ENCODE data around the gene TRAK1.

TRAK1 gene

GRCh38 chr3:42057561-42058211 lies 33.5 kb upstream of the TRAK1 start:
- Histone ChIP-seq H3K27ac (ENCODE audit: low read depth, low read length) (no peak overlapping the region), H2AK5ac (ENCODE audit: low read length) (peak overlapping the region; percentile 36), H4K12ac (ENCODE audit: low read depth, low read length) (no peak overlapping the region), H3K9me3 (ENCODE audit: insufficient read depth, low read depth, low read length) (no peaks in the 10 kb centered on the region), H2BK12ac (ENCODE audit: low read length) (peak overlapping the region; percentile 58), H4K91ac (ENCODE audit: low read depth, low read length) (no peak overlapping the region), H3K79me2 (ENCODE audit: control insufficient read depth, insufficient read depth, low read length, poor library complexity) (peaks cover 5% of the 10 kb centered on the region), H3K4me2 (ENCODE audit: low read length) (no peak overlapping the region), H3K79me1 (ENCODE audit: low read length) (peaks cover 5% of the 10 kb centered on the region), H3K4me1 (ENCODE audit: control insufficient read depth in 1 of 2, insufficient read depth in 2 of 2, low read length in 2 of 2) (peaks cover 9 to 19% of the 10 kb centered on the region in 2 experiments), H3K23ac (ENCODE audit: low read length) (no peak overlapping the region), H2BK5ac (ENCODE audit: low read depth, low read length, poor library complexity) (no peak overlapping the region), H3K36me3 (ENCODE audit: control insufficient read depth in 1 of 2, insufficient read depth in 2 of 2, low read length in 2 of 2) (peaks cover 0 to 3% of the 10 kb centered on the region in 2 experiments), H3K14ac (ENCODE audit: low read length) (peak overlapping the region; percentile 41), H2BK120ac (ENCODE audit: insufficient read depth, low read length, poor library complexity) (no peak overlapping the region), H3K18ac (ENCODE audit: low read length) (peak overlapping the region; percentile 74), H3K27me3 (ENCODE audit: insufficient read depth, low read length) (no peaks in the 10 kb centered on the region), H3K4me3 (ENCODE audit: low read depth, low read length) (no peak overlapping the region), H3K4ac (ENCODE audit: low read depth, low read length) (peak overlapping the region; percentile 77), H3K9ac (ENCODE audit: low read length) (no peak overlapping the region), H4K8ac (ENCODE audit: low read depth, low read length) (no peak overlapping the region), H2AFZ (ENCODE audit: insufficient read depth, low read length, poor library complexity) (no peak overlapping the region)
- WGBS (ENCODE audit: extremely low coverage, insufficient coverage, insufficient read length): no CpG with 5 or more reads among the region's 7 CpGs
- no peak for DNase-seq

GRCh38 chr3:42061025-42061712 lies 30.0 kb upstream of the TRAK1 start:
- H2BK12ac ChIP-seq (ENCODE audit: low read length): no peak overlapping the region
- no peak overlapping the region for H4K8ac ChIP-seq (ENCODE audit: low read depth, low read length)
- H3K79me1 ChIP-seq (ENCODE audit: low read length): peaks cover 10% of the 10 kb centered on the region
- no peak overlapping the region for H3K18ac ChIP-seq (ENCODE audit: low read length)
- H3K4me1 ChIP-seq (ENCODE audit: control insufficient read depth in 1 of 2, insufficient read depth in 2 of 2, low read length in 2 of 2): peaks cover 16 to 25% of the 10 kb centered on the region in 2 experiments
- no peak overlapping the region for H3K4me3 ChIP-seq (ENCODE audit: low read depth, low read length)
- H3K4ac ChIP-seq (ENCODE audit: low read depth, low read length): no peak overlapping the region
- H3K27ac ChIP-seq (ENCODE audit: low read depth, low read length): no peak overlapping the region
- H3K14ac ChIP-seq (ENCODE audit: low read length): no peak overlapping the region
- H2BK5ac ChIP-seq (ENCODE audit: low read depth, low read length, poor library complexity): no peak overlapping the region
- no peak overlapping the region for H2AK5ac ChIP-seq (ENCODE audit: low read length)
- WGBS (ENCODE audit: extremely low coverage, insufficient coverage, insufficient read length): no CpG with 5 or more reads among the region's 7 CpGs
- H3K23ac ChIP-seq (ENCODE audit: low read length): no peak overlapping the region
- no peak overlapping the region for H2BK120ac ChIP-seq (ENCODE audit: insufficient read depth, low read length, poor library complexity)
- no peak overlapping the region for H4K12ac ChIP-seq (ENCODE audit: low read depth, low read length)
- peaks cover 0 to 1% of the 10 kb centered on the region in 2 experiments for H3K36me3 ChIP-seq (ENCODE audit: control insufficient read depth in 1 of 2, insufficient read depth in 2 of 2, low read length in 2 of 2)
- H4K91ac ChIP-seq (ENCODE audit: low read depth, low read length): peak overlapping the region; percentile 70
- no peak for DNase-seq
- no peaks in the 10 kb centered on the region for H3K27me3 ChIP-seq (ENCODE audit: insufficient read depth, low read length)
- H2AFZ ChIP-seq (ENCODE audit: insufficient read depth, low read length, poor library complexity): no peak overlapping the region
- H3K79me2 ChIP-seq (ENCODE audit: control insufficient read depth, insufficient read depth, low read length, poor library complexity): peaks cover 6% of the 10 kb centered on the region
- H3K9ac ChIP-seq (ENCODE audit: low read length): no peak overlapping the region
- no peak overlapping the region for H3K4me2 ChIP-seq (ENCODE audit: low read length)
- H3K9me3 ChIP-seq (ENCODE audit: insufficient read depth, low read depth, low read length): no peaks in the 10 kb centered on the region

GRCh38 chr3:42061713-42062380 lies 29.3 kb upstream of the TRAK1 start:
- Histone ChIP-seq H3K23ac (ENCODE audit: low read length) (no peak overlapping the region), H3K27ac (ENCODE audit: low read depth, low read length) (peak overlapping the region; percentile 49), H4K91ac (ENCODE audit: low read depth, low read length) (no peak overlapping the region), H3K18ac (ENCODE audit: low read length) (no peak overlapping the region), H3K36me3 (ENCODE audit: control insufficient read depth in 1 of 2, insufficient read depth in 2 of 2, low read length in 2 of 2) (peaks cover 0 to 1% of the 10 kb centered on the region in 2 experiments), H2AFZ (ENCODE audit: insufficient read depth, low read length, poor library complexity) (no peak overlapping the region), H3K79me2 (ENCODE audit: control insufficient read depth, insufficient read depth, low read length, poor library complexity) (peaks cover 6% of the 10 kb centered on the region), H2AK5ac (ENCODE audit: low read length) (no peak overlapping the region), H4K8ac (ENCODE audit: low read depth, low read length) (no peak overlapping the region), H3K4ac (ENCODE audit: low read depth, low read length) (no peak overlapping the region), H3K4me3 (ENCODE audit: low read depth, low read length) (no peak overlapping the region), H3K9ac (ENCODE audit: low read length) (no peak overlapping the region), H3K27me3 (ENCODE audit: insufficient read depth, low read length) (no peaks in the 10 kb centered on the region), H2BK5ac (ENCODE audit: low read depth, low read length, poor library complexity) (no peak overlapping the region), H2BK12ac (ENCODE audit: low read length) (no peak overlapping the region), H2BK120ac (ENCODE audit: insufficient read depth, low read length, poor library complexity) (no peak overlapping the region), H3K4me2 (ENCODE audit: low read length) (peak overlapping the region; percentile 2), H4K12ac (ENCODE audit: low read depth, low read length) (no peak overlapping the region), H3K79me1 (ENCODE audit: low read length) (peaks cover 10% of the 10 kb centered on the region), H3K9me3 (ENCODE audit: insufficient read depth, low read depth, low read length) (no peaks in the 10 kb centered on the region), H3K4me1 (ENCODE audit: control insufficient read depth in 1 of 2, insufficient read depth in 2 of 2, low read length in 2 of 2) (peaks cover 21 to 31% of the 10 kb centered on the region in 2 experiments), H3K14ac (ENCODE audit: low read length) (no peak overlapping the region)
- no CpG with 5 or more reads among the region's 6 CpGs for WGBS (ENCODE audit: extremely low coverage, insufficient coverage, insufficient read length)
- DNase-seq: peak; percentile 72 to 87

GRCh38 chr3:42062464-42062863 lies 28.7 kb upstream of the TRAK1 start:
- Histone ChIP-seq H2AFZ (ENCODE audit: insufficient read depth, low read length, poor library complexity) (no peak overlapping the region), H4K8ac (ENCODE audit: low read depth, low read length) (no peak overlapping the region), H2BK5ac (ENCODE audit: low read depth, low read length, poor library complexity) (no peak overlapping the region), H2AK5ac (ENCODE audit: low read length) (no peak overlapping the region), H3K23ac (ENCODE audit: low read length) (no peak overlapping the region), H2BK120ac (ENCODE audit: insufficient read depth, low read length, poor library complexity) (peak overlapping the region; percentile 56), H4K12ac (ENCODE audit: low read depth, low read length) (no peak overlapping the region), H3K27me3 (ENCODE audit: insufficient read depth, low read length) (no peaks in the 10 kb centered on the region), H3K14ac (ENCODE audit: low read length) (no peak overlapping the region), H3K9me3 (ENCODE audit: insufficient read depth, low read depth, low read length) (no peaks in the 10 kb centered on the region), H2BK12ac (ENCODE audit: low read length) (no peak overlapping the region), H3K4me1 (ENCODE audit: control insufficient read depth in 1 of 2, insufficient read depth in 2 of 2, low read length in 2 of 2) (peaks cover 19 to 29% of the 10 kb centered on the region in 2 experiments), H3K36me3 (ENCODE audit: control insufficient read depth in 1 of 2, insufficient read depth in 2 of 2, low read length in 2 of 2) (peaks cover 0 to 1% of the 10 kb centered on the region in 2 experiments), H3K4me2 (ENCODE audit: low read length) (no peak overlapping the region), H3K27ac (ENCODE audit: low read depth, low read length) (peak overlapping the region; percentile 50), H4K91ac (ENCODE audit: low read depth, low read length) (no peak overlapping the region), H3K9ac (ENCODE audit: low read length) (no peak overlapping the region), H3K79me1 (ENCODE audit: low read length) (peaks cover 10% of the 10 kb centered on the region), H3K79me2 (ENCODE audit: control insufficient read depth, insufficient read depth, low read length, poor library complexity) (peaks cover 4% of the 10 kb centered on the region), H3K4me3 (ENCODE audit: low read depth, low read length) (no peak overlapping the region), H3K18ac (ENCODE audit: low read length) (no peak overlapping the region), H3K4ac (ENCODE audit: low read depth, low read length) (no peak overlapping the region)
- no CpG with 5 or more reads among the region's 1 CpG for WGBS (ENCODE audit: extremely low coverage, insufficient coverage, insufficient read length)
- peak in 1 of 2 donors; percentile 63 for DNase-seq

Measured in trophoblast cell (in vitro differentiated cells and primary cell).